ENCODE data around the gene DNM3. TPM values are rescaled to one million over a fixed set of nuclear protein-coding genes. Genes with fewer than 3 reads are reported as not detected.

The DNM3 gene
- total RNA-seq, 2 experiments from 2014 or later = 1.6 to 1.8 TPM

- POLR2A ChIA-PET = no interaction called here
- intact Hi-C loops (cut with DNase I, micrococcal nuclease) = no loop called here
- no peak overlapping the region for H3K4me3 ChIP-seq (ENCODE audit: low read length)
Observed at GRCh38 chr1:171929121-171929520, 87.8 kb downstream of the DNM3 start.

GRCh38 chr1:171931752-171932151 lies 90.5 kb downstream of the DNM3 start:
- H3K27me3 Mint-ChIP-seq = no peaks in the 10 kb centered on the region
- no peaks in the 10 kb centered on the region for H3K4me1 Mint-ChIP-seq (ENCODE audit: low read depth)
- no peaks in the 10 kb centered on the region for H3K9me3 Mint-ChIP-seq
- no peak overlapping the region for H3K4me3 ChIP-seq (ENCODE audit: low read length)
- POLR2A ChIA-PET = no interaction called here
- no peak overlapping the region for H3K4me3 Mint-ChIP-seq
- ATAC-seq (ENCODE audit: poor library complexity) (no peak), DNase-seq (no peak)
- no peak overlapping the region for H3K27ac ChIP-seq (ENCODE audit: low read depth in 1 of 2, low read length in 2 of 2)
- H3K4me1 ChIP-seq (ENCODE audit: insufficient read depth, low read length) = no peaks in the 10 kb centered on the region
- peaks cover 0 to 3% of the 10 kb centered on the region in 2 experiments for H3K27me3 ChIP-seq (ENCODE audit: control insufficient read depth in 1 of 2, insufficient read depth in 2 of 2, low read length in 2 of 2)
- CTCF ChIA-PET = no interaction called here
- TF ChIP-seq CTCF (IDR thresholded peaks at IDR 0.05) = no peak
- no peaks in the 10 kb centered on the region for H3K36me3 ChIP-seq (ENCODE audit: insufficient read depth, low read length)
- H3K9me3 ChIP-seq (ENCODE audit: control insufficient read depth in 1 of 2, insufficient read depth in 1 of 2, low read length in 2 of 2) = peaks cover 0 to 11% of the 10 kb centered on the region in 2 experiments
- no peaks in the 10 kb centered on the region for H3K36me3 Mint-ChIP-seq (ENCODE audit: low read depth)
- H3K27ac Mint-ChIP-seq = no peak overlapping the region
- intact Hi-C loops (cut with DNase I, micrococcal nuclease) = no loop called here

More at GRCh38 chr1:171929121-171929520, 87.8 kb downstream of the DNM3 start:
- TF ChIP-seq CTCF (IDR thresholded peaks at IDR 0.05) = no peak
- DNase-seq (no peak), ATAC-seq (ENCODE audit: poor library complexity) (no peak)
- Histone ChIP-seq H3K4me1 (ENCODE audit: insufficient read depth, low read length) (no peaks in the 10 kb centered on the region), H3K27ac (ENCODE audit: low read depth in 1 of 2, low read length in 2 of 2) (no peak overlapping the region), H3K9me3 (ENCODE audit: control insufficient read depth in 1 of 2, insufficient read depth in 1 of 2, low read length in 2 of 2) (peaks cover 0 to 11% of the 10 kb centered on the region in 2 experiments), H3K27me3 (ENCODE audit: control insufficient read depth in 1 of 2, insufficient read depth in 2 of 2, low read length in 2 of 2) (peaks cover 0 to 3% of the 10 kb centered on the region in 2 experiments), H3K36me3 (ENCODE audit: insufficient read depth, low read length) (no peaks in the 10 kb centered on the region)
- Mint-ChIP-seq H3K4me1 (ENCODE audit: low read depth) (no peaks in the 10 kb centered on the region), H3K9me3 (peaks cover 8% of the 10 kb centered on the region), H3K27ac (no peak overlapping the region), H3K36me3 (ENCODE audit: low read depth) (no peaks in the 10 kb centered on the region), H3K4me3 (no peak overlapping the region), H3K27me3 (no peaks in the 10 kb centered on the region)
- CTCF ChIA-PET = no interaction called here

GRCh38 chr1:171934664-171935063 lies 93.4 kb downstream of the DNM3 start:
- Mint-ChIP-seq H3K27ac (no peak overlapping the region), H3K27me3 (no peaks in the 10 kb centered on the region)
- CTCF ChIA-PET = no interaction called here

More at GRCh38 chr1:171934664-171935063, 93.4 kb downstream of the DNM3 start:
- H3K4me1 Mint-ChIP-seq (ENCODE audit: low read depth) = no peaks in the 10 kb centered on the region
- POLR2A ChIA-PET = no interaction called here
- no peak overlapping the region for H3K4me3 ChIP-seq (ENCODE audit: low read length)
- H3K27me3 ChIP-seq (ENCODE audit: control insufficient read depth in 1 of 2, insufficient read depth in 2 of 2, low read length in 2 of 2) = no peaks in the 10 kb centered on the region
- H3K4me1 ChIP-seq (ENCODE audit: insufficient read depth, low read length) = no peaks in the 10 kb centered on the region
- H3K9me3 Mint-ChIP-seq = no peaks in the 10 kb centered on the region
- DNase-seq = no peak
- intact Hi-C loops (cut with DNase I, micrococcal nuclease) = no loop called here
- no peak for TF ChIP-seq CTCF (IDR thresholded peaks at IDR 0.05)
- H3K9me3 ChIP-seq (ENCODE audit: control insufficient read depth in 1 of 2, insufficient read depth in 1 of 2, low read length in 2 of 2) = no peaks in the 10 kb centered on the region
- H3K27ac ChIP-seq (ENCODE audit: low read depth in 1 of 2, low read length in 2 of 2) = no peak overlapping the region
- ATAC-seq (ENCODE audit: poor library complexity) = no peak
- no peaks in the 10 kb centered on the region for H3K36me3 Mint-ChIP-seq (ENCODE audit: low read depth)
- no peaks in the 10 kb centered on the region for H3K36me3 ChIP-seq (ENCODE audit: insufficient read depth, low read length)
- no peak overlapping the region for H3K4me3 Mint-ChIP-seq

All from CD4-positive, alpha-beta T cell (primary cell).